ENCODE results near the gene PLCL2.

The PLCL2 gene

GRCh38 chr3:16913264-16913580 is 28.5 kb downstream of the PLCL2 start:
- Histone ChIP-seq H3K9ac (ENCODE audit: low read depth, low read length) (no peak overlapping the region), H3K36me3 (ENCODE audit: insufficient read depth, low read length) (no peaks in the 10 kb centered on the region), H3K4me1 (ENCODE audit: insufficient read depth, low read length) (no peaks in the 10 kb centered on the region), H3K27ac (ENCODE audit: low read length) (no peak overlapping the region), H3K79me2 (ENCODE audit: insufficient read depth, low read length) (peaks cover 21% of the 10 kb centered on the region), H3K4me3 (ENCODE audit: low read depth in 1 of 2, low read length in 2 of 2) (no peak overlapping the region), H3K9me3 (ENCODE audit: insufficient read depth, low read length, severe bottlenecking) (no peaks in the 10 kb centered on the region), H3K4me2 (ENCODE audit: insufficient read depth, low read length) (no peak overlapping the region), H3K27me3 (ENCODE audit: insufficient read depth, low read length, poor library complexity) (no peaks in the 10 kb centered on the region), H2AFZ (ENCODE audit: low read depth, low read length) (no peak overlapping the region), H4K20me1 (ENCODE audit: insufficient read depth, low read length) (peaks cover 16% of the 10 kb centered on the region)
- no peak for DNase-seq
- ATAC-seq (ENCODE audit: insufficient read depth, low read depth), result no peak
- TF ChIP-seq EZH2 (IDR thresholded peaks at IDR 0.05; ENCODE audit: borderline replicate concordance, low read depth, low read length, severe bottlenecking) (no peak), CTCF (IDR thresholded peaks at IDR 0.05; ENCODE audit: borderline replicate concordance, extremely low read depth, low read length, poor library complexity, severe bottlenecking) (no peak)

GRCh38 chr3:16916840-16917239 is 32.1 kb downstream of the PLCL2 start:
- Histone ChIP-seq H3K9me3 (ENCODE audit: insufficient read depth, low read length, severe bottlenecking) (no peaks in the 10 kb centered on the region), H3K79me2 (ENCODE audit: insufficient read depth, low read length) (peaks cover 15% of the 10 kb centered on the region; the same call in 1 of the 2 replicates), H3K27me3 (ENCODE audit: insufficient read depth, low read length, poor library complexity) (no peaks in the 10 kb centered on the region), H3K36me3 (ENCODE audit: insufficient read depth, low read length) (no peaks in the 10 kb centered on the region), H3K4me2 (ENCODE audit: insufficient read depth, low read length) (no peak overlapping the region), H3K4me1 (ENCODE audit: insufficient read depth, low read length) (no peaks in the 10 kb centered on the region), H3K27ac (ENCODE audit: low read length) (no peak overlapping the region), H3K9ac (ENCODE audit: low read depth, low read length) (no peak overlapping the region), H2AFZ (ENCODE audit: low read depth, low read length) (no peak overlapping the region), H3K4me3 (ENCODE audit: low read depth in 1 of 2, low read length in 2 of 2) (no peak overlapping the region), H4K20me1 (ENCODE audit: insufficient read depth, low read length) (peaks cover 9% of the 10 kb centered on the region; the same call in 1 of the 2 replicates)
- no peak for DNase-seq
- ATAC-seq (ENCODE audit: insufficient read depth, low read depth), result no peak
- TF ChIP-seq EZH2 (IDR thresholded peaks at IDR 0.05; ENCODE audit: borderline replicate concordance, low read depth, low read length, severe bottlenecking) (no peak), CTCF (IDR thresholded peaks at IDR 0.05; ENCODE audit: borderline replicate concordance, extremely low read depth, low read length, poor library complexity, severe bottlenecking) (no peak)

GRCh38 chr3:16917256-16917935 is 32.6 kb downstream of the PLCL2 start:
- Histone ChIP-seq H2AFZ (ENCODE audit: low read depth, low read length) (no peak overlapping the region), H3K4me2 (ENCODE audit: insufficient read depth, low read length) (no peak overlapping the region)

More at GRCh38 chr3:16917256-16917935, 32.6 kb downstream of the PLCL2 start:
- DNase-seq, result no peak
- Histone ChIP-seq H3K27me3 (ENCODE audit: insufficient read depth, low read length, poor library complexity) (no peaks in the 10 kb centered on the region), H3K79me2 (ENCODE audit: insufficient read depth, low read length) (peaks cover 15% of the 10 kb centered on the region; the same call in 1 of the 2 replicates), H3K4me1 (ENCODE audit: insufficient read depth, low read length) (no peaks in the 10 kb centered on the region), H4K20me1 (ENCODE audit: insufficient read depth, low read length) (peaks cover 9% of the 10 kb centered on the region; the same call in 1 of the 2 replicates), H3K9ac (ENCODE audit: low read depth, low read length) (no peak overlapping the region), H3K4me3 (ENCODE audit: low read depth in 1 of 2, low read length in 2 of 2) (no peak overlapping the region), H3K36me3 (ENCODE audit: insufficient read depth, low read length) (no peaks in the 10 kb centered on the region), H3K27ac (ENCODE audit: low read length) (no peak overlapping the region), H3K9me3 (ENCODE audit: insufficient read depth, low read length, severe bottlenecking) (no peaks in the 10 kb centered on the region)
- ATAC-seq (ENCODE audit: insufficient read depth, low read depth), result no peak
- TF ChIP-seq CTCF (IDR thresholded peaks at IDR 0.05; ENCODE audit: borderline replicate concordance, extremely low read depth, low read length, poor library complexity, severe bottlenecking), result no peak
- TF ChIP-seq EZH2 (IDR thresholded peaks at IDR 0.05; ENCODE audit: borderline replicate concordance, low read depth, low read length, severe bottlenecking), result no peak

All from DND-41 (cell line).